Sciatic nerve (tissue), 2 donors: ENCODE measurements around the gene TBX10. TPM values are rescaled to one million over a fixed set of nuclear protein-coding genes. Genes with fewer than 3 reads are reported as not detected.
"Not testable (repeated sequence)": the region's sequence is repeated elsewhere in the genome, so short reads cannot be mapped to it uniquely, and the experiment has no call there.

Experiments
- ATAC-seq: fragments of 200-7000 bp; cut with Tn5 transposase; one replicate; pipeline ENCODE4 v1.9.1; 2020; ENCODE audit warnings: mild to moderate bottlenecking, moderate library complexity
- DNase-seq: peaks from one replicate; pipeline ENCODE4 v3.0.0-alpha.2; 2020; ENCODE audit warnings: low spot score
- intact Hi-C: fragments of 100-400 bp; cut with DNase I; formaldehyde crosslinking; loops from one replicate; pipeline ENCODE4 v1.14.2; 2022
- total RNA-seq: library from RNA; stranded (reverse); fragmentation: NEBNext Ultra II Directional; extraction: Animal tissue kit (Norgen Biotek cat#: 25700); gene quantifications from one replicate; pipeline ENCODE4 v1.2.1, GENCODE V29; 2021
- donor health status: DM: no; HTN: no; CAD: no.
- donor health status: DM: no; HTN: no; CAD: no.

Gene TBX10
- total RNA-seq, result not detected

GRCh38 chr11:67639438-67639859 is at the start of gene TBX10:
TBX10 (minus strand) TSS chr11:67639763; CDS start chr11:67639472, 291 bp downstream.
- no peak for ATAC-seq
- DNase-seq, result no peak
- intact Hi-C loops, result no loop called here

GRCh38 chr11:67689178-67689577 is 49.6 kb upstream of the TBX10 start:
- intact Hi-C loops, result loop anchor here (5.0 kb wide), 1 partner anchor 1543 kb away; no protein-coding TSS in a partner anchor
- DNase-seq, result no peak
- ATAC-seq, result no peak

- ATAC-seq, result no peak
These were observed 48.4 kb upstream of the TBX10 start for GRCh38 chr11:67687986-67688385.

GRCh38 chr11:67685641-67686332 is 46.2 kb upstream of the TBX10 start:
- not testable (repeated sequence) for DNase-seq, ATAC-seq
- intact Hi-C loops, result loop anchor here (5.0 kb wide), 1 partner anchor 1547 kb away; no protein-coding TSS in a partner anchor

More at GRCh38 chr11:67687986-67688385, 48.4 kb upstream of the TBX10 start:
- no peak for DNase-seq
- intact Hi-C loops, result loop anchor here (5.0 kb wide), 1 partner anchor 1544 kb away; no protein-coding TSS in a partner anchor

GRCh38 chr11:67682126-67683034 is 42.8 kb upstream of the TBX10 start:
- ATAC-seq, intact Hi-C loops, DNase-seq: not testable (repeated sequence)

- DNase-seq, result no peak
- intact Hi-C loops, result no loop called here
- ATAC-seq, result no peak
These were observed 41.3 kb upstream of the TBX10 start for GRCh38 chr11:67680696-67681470.

- intact Hi-C loops, result no loop called here
- ATAC-seq (no peak), DNase-seq (no peak)
These were observed 35.6 kb upstream of the TBX10 start for GRCh38 chr11:67675058-67675747.

- DNase-seq, result no peak
- intact Hi-C loops, result no loop called here
- no peak for ATAC-seq
These were observed 34.9 kb upstream of the TBX10 start, which contains the start of gene ALDH3B2 for GRCh38 chr11:67674442-67674871. ALDH3B2 (minus strand) TSS chr11:67674623; CDS start chr11:67666935, 7,688 bp downstream.

- no peak for DNase-seq
- ATAC-seq, result no peak
- intact Hi-C loops, result no loop called here
These were observed 34.3 kb upstream of the TBX10 start for GRCh38 chr11:67673902-67674301.

- DNase-seq (no peak), ATAC-seq (no peak)
- intact Hi-C loops, result no loop called here
These were observed 33.8 kb upstream of the TBX10 start for GRCh38 chr11:67673358-67673757.

GRCh38 chr11:67671211-67671520 is 31.6 kb upstream of the TBX10 start:
- intact Hi-C loops, result no loop called here
- no peak for DNase-seq
- no peak for ATAC-seq

- intact Hi-C loops, result no loop called here
- DNase-seq (no peak), ATAC-seq (no peak)
These were observed 31.0 kb upstream of the TBX10 start for GRCh38 chr11:67670316-67671210.

- intact Hi-C loops, result loop anchor here (5.0 kb wide), 1 partner anchor 109 kb away; no protein-coding TSS in a partner anchor
- ATAC-seq (no peak), DNase-seq (no peak)
These were observed 28.6 kb upstream of the TBX10 start for GRCh38 chr11:67668192-67668551.

- intact Hi-C loops, result loop anchor here (5.0 kb wide), 1 partner anchor 110 kb away; no protein-coding TSS in a partner anchor
- DNase-seq (no peak), ATAC-seq (peak; percentile 19)
These were observed 28.1 kb upstream of the TBX10 start for GRCh38 chr11:67667490-67668191.

GRCh38 chr11:67666676-67667489 is 27.3 kb upstream of the TBX10 start:
- DNase-seq, result no peak
- intact Hi-C loops, result loop anchor here (5.0 kb wide), 1 partner anchor 110 kb away; no protein-coding TSS in a partner anchor
- no peak for ATAC-seq

GRCh38 chr11:67666303-67666645 is 26.7 kb upstream of the TBX10 start:
- ATAC-seq (no peak), DNase-seq (no peak)
- intact Hi-C loops, result loop anchor here (5.0 kb wide), 1 partner anchor 111 kb away; no protein-coding TSS in a partner anchor
